OCI-LY1 (cell line): ENCODE data around the gene PDCD1.

Source experiments
- H2AFZ ChIP-seq: fragments of 200-600 bp; sonication (generic), shearing (Covaris generic); 2 replicates; pipeline ENCODE4 v1.6.0; 2014; ENCODE audit warnings: antibody characterized with exemption, mild to moderate bottlenecking, low read length
- H3F3A ChIP-seq: fragments of 200-600 bp; sonication (generic), shearing (Covaris generic); 2 replicates; pipeline ENCODE4 v1.6.0; 2014; ENCODE audit warnings: mild to moderate bottlenecking, antibody characterized with exemption, low read length, moderate library complexity; ENCODE audit not compliant: insufficient read depth
- H3K27ac ChIP-seq: fragments of 200-600 bp; sonication (generic); 2 replicates; pipeline ENCODE4 v1.5.1; 2014; ENCODE audit warnings: low read length, mixed run types, mild to moderate bottlenecking, low read depth; ENCODE audit not compliant: poor library complexity, severe bottlenecking
- H3K27me3 ChIP-seq: fragments of 200-600 bp; sonication (generic); 2 replicates; pipeline ENCODE4 v1.6.0; 2014; ENCODE audit warnings: antibody characterized with exemption, mild to moderate bottlenecking, low read length, moderate library complexity; ENCODE audit not compliant: insufficient read depth
- H3K36me3 ChIP-seq: fragments of 200-600 bp; sonication (generic); 2 replicates; pipeline ENCODE4 v1.6.1; 2014; ENCODE audit warnings: mild to moderate bottlenecking, antibody characterized with exemption, low read length, moderate library complexity, mixed read lengths; ENCODE audit not compliant: insufficient read depth
- H3K4me1 ChIP-seq: fragments of 200-600 bp; sonication (generic); 2 replicates; pipeline ENCODE4 v1.5.1; 2014; ENCODE audit warnings: mild to moderate bottlenecking, low read length, moderate library complexity; ENCODE audit not compliant: insufficient read depth, severe bottlenecking
- H3K4me2 ChIP-seq: fragments of 200-600 bp; sonication (generic), shearing (Covaris generic); 2 replicates; pipeline ENCODE4 v1.6.1; 2014; ENCODE audit warnings: low read length
- H3K4me3 ChIP-seq: fragments of 200-600 bp; sonication (generic); 2 replicates; pipeline ENCODE4 v1.5.1; 2014; ENCODE audit warnings: low read length, low read depth, mild to moderate bottlenecking, mixed read lengths; ENCODE audit not compliant: poor library complexity, severe bottlenecking
- H3K79me2 ChIP-seq: fragments of 200-600 bp; shearing (Covaris generic); 2 replicates; pipeline ENCODE4 v1.6.1; 2016; ENCODE audit warnings: mixed run types, low read length, mixed read lengths; ENCODE audit not compliant: insufficient read depth
- H3K9ac ChIP-seq: fragments of 200-600 bp; sonication (generic), shearing (Covaris generic); 2 replicates; pipeline ENCODE4 v1.6.1; 2014; ENCODE audit warnings: mild to moderate bottlenecking, low read length, mixed read lengths
- H3K9me2 ChIP-seq: fragments of 200-600 bp; sonication (generic), shearing (Covaris generic); 2 replicates; pipeline ENCODE4 v1.6.1; 2014; ENCODE audit warnings: low read depth, mild to moderate bottlenecking, low read length, mixed read lengths
- H3K9me3 ChIP-seq: fragments of 200-600 bp; shearing (Covaris generic); 2 replicates; pipeline ENCODE4 v1.6.1; 2014; ENCODE audit warnings: low read length, mixed read lengths
- H4K20me1 ChIP-seq: fragments of 200-600 bp; sonication (generic), shearing (Covaris generic); 2 replicates; pipeline ENCODE4 v1.6.0; 2016; ENCODE audit warnings: mild to moderate bottlenecking, low read length; ENCODE audit not compliant: insufficient read depth
- EZH2 ChIP-seq: fragments of 200-600 bp; sonication (generic), shearing (Covaris generic); IDR thresholded peaks from 2 replicates; pipeline ENCODE4 v1.8.0; 2017; ENCODE audit warnings: borderline replicate concordance, mixed run types, mild to moderate bottlenecking, antibody characterized with exemption, low read length, moderate library complexity, mixed read lengths
- TF ChIP-seq, protein P1 (sequence below): fragments of 200-600 bp; sonication (generic), shearing (Covaris generic); IDR thresholded peaks from 2 replicates; pipeline ENCODE4 v1.5.1; 2017; ENCODE audit warnings: mild to moderate bottlenecking, antibody characterized with exemption, low read length, moderate library complexity, mixed read lengths

Gene PDCD1

DNA sequence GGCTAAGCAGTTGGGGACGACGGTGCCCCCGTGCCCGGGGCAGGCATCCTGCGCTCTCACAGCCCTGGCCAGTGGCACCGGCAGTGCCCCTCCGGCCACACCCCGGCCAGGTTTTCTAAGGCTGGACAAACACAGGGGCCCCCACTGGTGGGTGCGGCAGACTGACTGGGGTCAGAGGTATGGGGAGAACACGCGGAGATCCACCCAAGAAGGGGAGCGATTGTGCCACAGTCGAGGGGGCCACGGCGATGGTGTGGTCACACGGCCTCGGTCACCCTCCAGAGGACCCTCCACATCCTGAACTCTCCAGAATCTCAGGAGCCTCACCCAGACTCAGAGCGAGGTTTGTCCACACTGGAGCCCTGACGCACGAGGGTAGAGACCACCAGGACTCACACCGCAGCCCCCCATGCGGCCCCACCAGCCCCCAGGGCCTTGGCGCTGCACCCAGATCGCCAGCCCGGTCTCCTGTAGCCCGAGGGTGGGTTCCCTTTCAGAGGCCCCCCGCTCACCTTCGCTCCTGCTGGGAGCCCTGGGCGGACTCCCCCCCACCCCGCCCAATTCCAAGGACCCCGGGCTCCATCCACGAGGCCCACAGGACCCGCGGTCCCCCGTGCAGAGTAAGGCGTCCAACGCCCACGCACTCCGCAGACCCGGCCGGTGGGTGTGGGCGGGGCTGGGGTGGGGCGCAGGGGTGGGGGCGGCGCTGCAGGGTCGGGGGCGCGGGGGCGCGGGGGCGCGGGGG lies 15.2 kb downstream of the PDCD1 start:
- H3K4me3 ChIP-seq = no peak overlapping the region
- H3K36me3 ChIP-seq = no peaks in the 10 kb centered on the region
- peaks cover 4% of the 10 kb centered on the region; the same call in 1 of the 2 replicates for H3K27me3 ChIP-seq
- TF ChIP-seq, protein P1, sequence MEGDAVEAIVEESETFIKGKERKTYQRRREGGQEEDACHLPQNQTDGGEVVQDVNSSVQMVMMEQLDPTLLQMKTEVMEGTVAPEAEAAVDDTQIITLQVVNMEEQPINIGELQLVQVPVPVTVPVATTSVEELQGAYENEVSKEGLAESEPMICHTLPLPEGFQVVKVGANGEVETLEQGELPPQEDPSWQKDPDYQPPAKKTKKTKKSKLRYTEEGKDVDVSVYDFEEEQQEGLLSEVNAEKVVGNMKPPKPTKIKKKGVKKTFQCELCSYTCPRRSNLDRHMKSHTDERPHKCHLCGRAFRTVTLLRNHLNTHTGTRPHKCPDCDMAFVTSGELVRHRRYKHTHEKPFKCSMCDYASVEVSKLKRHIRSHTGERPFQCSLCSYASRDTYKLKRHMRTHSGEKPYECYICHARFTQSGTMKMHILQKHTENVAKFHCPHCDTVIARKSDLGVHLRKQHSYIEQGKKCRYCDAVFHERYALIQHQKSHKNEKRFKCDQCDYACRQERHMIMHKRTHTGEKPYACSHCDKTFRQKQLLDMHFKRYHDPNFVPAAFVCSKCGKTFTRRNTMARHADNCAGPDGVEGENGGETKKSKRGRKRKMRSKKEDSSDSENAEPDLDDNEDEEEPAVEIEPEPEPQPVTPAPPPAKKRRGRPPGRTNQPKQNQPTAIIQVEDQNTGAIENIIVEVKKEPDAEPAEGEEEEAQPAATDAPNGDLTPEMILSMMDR = no peak
- no peak for TF ChIP-seq EZH2
- no peaks in the 10 kb centered on the region for H3F3A ChIP-seq
- H3K9ac ChIP-seq = no peak overlapping the region
- no peaks in the 10 kb centered on the region for H3K9me2 ChIP-seq
- no peak overlapping the region for H2AFZ ChIP-seq
- H3K4me2 ChIP-seq = no peak overlapping the region
- H3K4me1 ChIP-seq = no peaks in the 10 kb centered on the region
- H3K9me3 ChIP-seq = no peaks in the 10 kb centered on the region
- H4K20me1 ChIP-seq = no peaks in the 10 kb centered on the region
- no peak overlapping the region for H3K27ac ChIP-seq
- H3K79me2 ChIP-seq = no peaks in the 10 kb centered on the region

DNA sequence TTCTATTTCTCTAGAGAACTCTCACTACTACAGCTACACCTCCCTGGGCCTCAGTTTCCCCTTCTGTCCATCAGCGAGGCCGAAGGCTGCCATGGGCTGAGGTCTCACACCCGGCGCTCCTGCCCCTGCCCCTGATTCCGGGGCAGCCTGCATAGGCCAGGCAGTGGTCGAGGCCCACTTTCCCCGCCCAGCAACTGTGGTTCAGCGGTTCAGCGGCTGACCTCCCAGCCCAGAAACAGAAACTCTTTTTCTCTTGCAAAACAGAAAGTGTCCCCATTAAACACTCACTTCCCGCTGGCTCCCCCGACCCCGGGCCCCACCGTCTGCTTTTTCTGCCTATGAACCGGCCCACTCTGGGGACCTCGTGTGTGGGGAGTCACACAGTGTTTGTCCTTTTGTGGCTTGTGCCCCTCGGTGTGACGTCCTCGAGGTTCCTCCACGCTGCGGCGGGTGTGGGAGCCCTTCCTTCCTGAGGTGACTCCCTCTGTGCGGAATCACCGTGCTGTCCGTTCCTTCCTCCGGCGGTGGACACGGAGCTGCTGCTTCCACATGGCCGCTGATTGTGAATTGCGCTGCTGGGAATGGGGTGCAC lies 16.0 kb downstream of the PDCD1 start:
- no peak overlapping the region for H3K27ac ChIP-seq
- no peaks in the 10 kb centered on the region for H3K36me3 ChIP-seq
- no peaks in the 10 kb centered on the region for H3F3A ChIP-seq
- H3K4me2 ChIP-seq = no peak overlapping the region
- H3K4me3 ChIP-seq = no peak overlapping the region
- TF ChIP-seq, protein P1 = no peak
- no peak for TF ChIP-seq EZH2
- H3K9me2 ChIP-seq = no peaks in the 10 kb centered on the region
- no peaks in the 10 kb centered on the region for H3K4me1 ChIP-seq
- H3K27me3 ChIP-seq = peaks cover 4% of the 10 kb centered on the region; the same call in 1 of the 2 replicates
- no peak overlapping the region for H2AFZ ChIP-seq
- no peak overlapping the region for H3K9ac ChIP-seq
- H3K9me3 ChIP-seq = no peaks in the 10 kb centered on the region
- no peaks in the 10 kb centered on the region for H4K20me1 ChIP-seq
- no peaks in the 10 kb centered on the region for H3K79me2 ChIP-seq

DNA sequence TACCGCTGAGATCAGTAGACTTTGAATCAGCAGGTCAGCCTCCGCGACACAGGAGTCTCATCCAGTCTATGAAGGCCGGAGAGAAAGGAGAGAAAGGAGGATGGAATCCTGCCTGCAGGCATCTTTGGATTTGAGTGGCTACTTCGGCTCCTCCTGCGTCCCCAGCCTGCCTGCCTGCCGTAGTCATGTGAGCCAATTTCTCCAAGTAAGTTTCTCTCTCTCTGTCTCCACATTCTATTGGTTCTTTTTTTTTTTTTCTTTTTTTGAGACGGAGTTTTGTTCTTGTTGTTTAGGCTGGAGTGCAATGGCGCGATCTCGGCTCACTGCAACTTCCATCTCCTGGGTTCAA lies 16.7 kb downstream of the PDCD1 start:
- H3F3A ChIP-seq = no peaks in the 10 kb centered on the region
- H3K9ac ChIP-seq = no peak overlapping the region
- no peaks in the 10 kb centered on the region for H4K20me1 ChIP-seq
- H2AFZ ChIP-seq = no peak overlapping the region
- no peak overlapping the region for H3K4me3 ChIP-seq
- no peaks in the 10 kb centered on the region for H3K36me3 ChIP-seq
- no peak overlapping the region for H3K4me2 ChIP-seq
- H3K4me1 ChIP-seq = no peaks in the 10 kb centered on the region
- H3K27me3 ChIP-seq = peaks cover 4% of the 10 kb centered on the region; the same call in 1 of the 2 replicates
- H3K9me3 ChIP-seq = no peaks in the 10 kb centered on the region
- H3K9me2 ChIP-seq = no peaks in the 10 kb centered on the region
- TF ChIP-seq EZH2 = no peak
- TF ChIP-seq, protein P1 = no peak
- no peaks in the 10 kb centered on the region for H3K79me2 ChIP-seq
- H3K27ac ChIP-seq = no peak overlapping the region
